ENCODE measurements around the gene WNK3.

DNA sequence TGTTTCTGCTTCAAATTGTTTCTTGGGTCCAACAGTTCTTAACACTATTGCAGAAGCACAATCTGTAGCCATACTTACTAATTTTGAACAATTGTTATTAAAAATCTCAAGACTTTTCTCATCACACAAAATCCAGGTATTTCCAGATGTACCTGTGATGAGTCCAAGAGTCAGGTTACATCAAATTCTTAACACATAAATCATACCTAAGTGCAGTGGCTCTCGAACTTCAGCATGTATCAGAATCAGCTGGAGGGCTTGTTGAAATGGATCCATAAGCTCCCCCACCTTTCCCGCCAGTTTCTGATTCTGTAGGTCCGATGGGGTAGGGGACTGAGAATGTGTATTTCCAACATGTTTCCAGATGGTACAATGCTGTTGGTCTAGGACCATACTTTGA is 185.4 kb downstream of the WNK3 start:
- TF ChIP-seq, protein P1, sequence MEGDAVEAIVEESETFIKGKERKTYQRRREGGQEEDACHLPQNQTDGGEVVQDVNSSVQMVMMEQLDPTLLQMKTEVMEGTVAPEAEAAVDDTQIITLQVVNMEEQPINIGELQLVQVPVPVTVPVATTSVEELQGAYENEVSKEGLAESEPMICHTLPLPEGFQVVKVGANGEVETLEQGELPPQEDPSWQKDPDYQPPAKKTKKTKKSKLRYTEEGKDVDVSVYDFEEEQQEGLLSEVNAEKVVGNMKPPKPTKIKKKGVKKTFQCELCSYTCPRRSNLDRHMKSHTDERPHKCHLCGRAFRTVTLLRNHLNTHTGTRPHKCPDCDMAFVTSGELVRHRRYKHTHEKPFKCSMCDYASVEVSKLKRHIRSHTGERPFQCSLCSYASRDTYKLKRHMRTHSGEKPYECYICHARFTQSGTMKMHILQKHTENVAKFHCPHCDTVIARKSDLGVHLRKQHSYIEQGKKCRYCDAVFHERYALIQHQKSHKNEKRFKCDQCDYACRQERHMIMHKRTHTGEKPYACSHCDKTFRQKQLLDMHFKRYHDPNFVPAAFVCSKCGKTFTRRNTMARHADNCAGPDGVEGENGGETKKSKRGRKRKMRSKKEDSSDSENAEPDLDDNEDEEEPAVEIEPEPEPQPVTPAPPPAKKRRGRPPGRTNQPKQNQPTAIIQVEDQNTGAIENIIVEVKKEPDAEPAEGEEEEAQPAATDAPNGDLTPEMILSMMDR (IDR thresholded peaks at IDR 0.05), result no peak
- no peak for TF ChIP-seq EZH2 (IDR thresholded peaks at IDR 0.05)
